NOMO-1 treated with dmso at 0.1 percent for 144 hours (cell line): ENCODE data around the gene HUWE1.
"Not testable (repeated sequence)": the region's sequence is repeated elsewhere in the genome, so short reads cannot be mapped to it uniquely, and the experiment has no call there.

ENCODE experiments used
- DNase-seq: peaks from one replicate; lab custom pipeline; 2025; ENCODE audit not compliant: unreplicated experiment; lab: John Stamatoyannopoulos, UW

Gene HUWE1

DNA sequence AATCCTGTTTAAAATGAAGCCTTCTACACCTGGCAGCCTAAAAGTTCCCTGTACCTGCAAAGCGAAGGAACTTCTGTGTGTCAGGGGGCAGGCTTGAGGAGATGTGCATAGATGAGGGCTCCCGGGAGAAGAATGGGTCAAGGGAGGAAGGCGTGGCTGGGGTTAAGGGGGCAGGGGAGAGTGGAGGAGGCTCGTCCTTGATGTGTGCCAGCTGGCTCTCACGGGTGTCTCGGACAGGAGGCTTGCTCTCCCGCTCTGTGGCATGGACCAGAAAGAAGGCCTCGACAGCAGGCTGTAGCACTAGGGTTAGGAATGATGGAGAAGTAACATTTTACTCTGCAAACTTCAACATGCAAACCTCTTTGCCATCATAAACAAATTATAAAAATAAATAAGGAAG, 147.7 kb downstream of the HUWE1 start:
- DNase-seq: no peak

DNA sequence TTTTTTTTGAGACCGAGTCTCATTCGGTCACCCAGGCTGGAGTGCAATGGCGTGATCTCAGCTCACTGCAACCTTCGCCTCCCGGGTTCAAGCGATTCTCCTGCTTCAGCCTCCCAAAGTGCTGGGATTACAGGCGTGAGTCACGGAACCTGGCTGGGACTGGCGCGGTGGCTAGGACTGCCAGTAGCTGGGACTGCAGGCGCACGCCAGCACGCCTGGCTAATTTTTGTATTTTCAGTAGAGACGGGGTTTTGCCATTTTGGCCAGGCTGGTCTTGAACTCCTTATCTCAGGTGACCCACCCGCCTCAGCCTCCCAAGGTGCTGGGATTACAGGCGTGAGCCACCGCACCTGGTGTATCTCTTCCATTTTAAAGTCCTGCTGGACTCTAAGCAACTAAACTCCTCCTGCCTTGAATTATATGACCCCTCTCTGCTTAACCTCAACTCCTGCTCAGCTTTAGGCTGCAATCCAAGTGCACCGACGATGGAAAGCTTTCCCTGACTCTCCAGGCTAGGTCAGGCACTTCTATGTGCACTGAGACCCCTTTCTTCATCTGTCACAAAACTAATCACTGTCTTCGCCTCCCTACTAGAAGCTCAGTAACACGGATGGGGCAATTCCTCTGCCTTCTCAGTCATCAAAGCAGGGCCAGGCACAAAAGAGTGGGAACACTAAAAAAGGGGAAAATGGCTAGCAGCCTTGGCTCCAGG, 155.1 kb downstream of the HUWE1 start:
- DNase-seq: not testable (repeated sequence)

DNA sequence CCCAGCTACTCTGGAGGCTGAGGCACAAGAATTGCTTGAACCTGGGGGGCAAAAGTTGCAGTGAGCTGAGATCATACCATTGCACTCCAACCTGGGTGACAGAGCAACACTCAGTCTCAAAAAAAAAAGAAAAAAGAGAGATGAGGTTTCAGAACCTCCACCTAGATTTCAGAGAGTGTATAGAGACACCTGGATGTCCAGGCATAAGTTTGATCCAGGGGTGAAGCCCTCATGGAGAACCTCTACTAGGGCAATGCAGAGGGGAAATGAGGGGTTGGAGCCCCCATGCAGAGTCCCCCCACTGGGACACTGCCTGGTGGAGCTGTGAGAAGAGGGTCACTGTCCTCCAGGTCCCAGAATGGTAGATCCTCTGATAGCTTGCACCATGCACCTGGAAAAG, 159.5 kb downstream of the HUWE1 start:
- DNase-seq: no peak

DNA sequence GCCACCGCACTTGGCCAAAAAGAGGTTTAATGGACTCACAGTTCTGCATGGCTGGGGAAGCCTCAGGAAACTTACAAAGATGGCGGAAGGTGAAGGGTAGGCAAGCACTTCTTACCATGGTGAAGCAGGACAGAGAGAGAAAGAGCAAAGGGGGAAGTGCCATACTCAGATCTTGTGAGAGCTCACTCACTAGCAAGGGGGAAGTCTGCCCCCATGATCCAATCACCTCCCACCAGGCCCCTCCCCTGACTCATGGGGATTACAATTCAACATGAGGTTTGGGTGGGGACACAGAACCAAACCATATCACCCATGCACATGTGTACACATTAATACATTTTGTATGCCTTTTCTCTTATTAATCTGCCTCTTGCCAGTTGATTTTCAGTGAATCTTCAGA, 175.2 kb downstream of the HUWE1 start:
- no peak for DNase-seq

DNA sequence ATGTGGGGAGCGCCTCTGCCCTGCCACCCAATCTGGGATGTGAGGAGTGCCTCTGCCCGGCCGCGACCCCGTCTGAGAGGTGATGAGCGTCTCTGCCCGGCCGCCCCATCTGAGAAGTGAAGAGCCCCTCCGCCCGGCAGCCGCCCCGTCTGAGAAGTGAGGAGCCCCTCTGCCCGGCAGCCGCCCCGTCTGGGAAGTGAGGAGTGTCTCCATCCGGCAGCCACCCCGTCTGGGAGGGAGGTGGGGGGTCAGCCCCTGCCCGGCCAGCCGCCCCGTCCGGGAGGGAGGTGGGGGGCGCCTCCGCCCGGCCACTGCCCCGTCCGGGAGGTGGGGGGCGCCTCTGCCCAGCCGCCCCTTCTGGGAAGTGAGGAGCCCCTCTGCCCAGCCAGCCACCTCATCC, 182.5 kb downstream of the HUWE1 start:
- DNase-seq: not testable (repeated sequence)

DNA sequence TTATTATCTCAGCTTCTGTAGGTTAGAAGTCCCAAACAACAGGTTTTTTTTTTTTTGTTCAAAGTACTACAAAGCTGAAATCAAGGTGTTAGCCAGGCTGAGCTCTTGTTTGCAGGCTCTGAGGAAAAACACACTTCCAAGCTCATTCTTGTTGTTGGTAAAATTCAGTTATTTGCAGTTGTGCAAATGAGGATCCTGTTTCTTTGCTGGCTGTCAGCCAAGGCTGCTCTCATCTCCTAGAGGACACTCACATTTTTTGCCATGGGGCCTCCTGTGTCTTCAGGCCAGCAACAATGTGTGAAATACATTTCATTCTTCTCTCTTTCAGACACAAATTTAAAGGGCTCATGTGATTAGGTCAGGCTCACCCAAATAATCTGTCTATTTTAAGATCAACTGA, 192.1 kb downstream of the HUWE1 start:
- no peak for DNase-seq

DNA sequence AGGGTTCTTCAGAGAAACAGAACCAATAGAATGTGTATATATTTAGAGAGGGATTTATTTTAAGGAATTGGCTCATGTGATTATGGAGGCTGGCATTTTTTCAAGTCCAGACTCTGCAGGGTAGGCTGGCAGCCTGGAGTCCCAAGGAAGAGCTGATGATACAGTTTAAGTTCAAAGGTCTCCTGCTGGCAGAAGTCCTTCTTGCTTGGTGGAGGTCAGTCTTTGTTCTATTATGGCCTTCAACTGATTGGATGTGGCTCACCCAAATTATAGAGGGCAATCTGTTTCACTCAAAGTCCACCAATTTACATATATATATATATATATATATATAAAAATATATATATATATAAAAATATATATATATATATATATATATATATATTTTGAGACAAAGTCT, 200.2 kb downstream of the HUWE1 start:
- DNase-seq: no peak

DNA sequence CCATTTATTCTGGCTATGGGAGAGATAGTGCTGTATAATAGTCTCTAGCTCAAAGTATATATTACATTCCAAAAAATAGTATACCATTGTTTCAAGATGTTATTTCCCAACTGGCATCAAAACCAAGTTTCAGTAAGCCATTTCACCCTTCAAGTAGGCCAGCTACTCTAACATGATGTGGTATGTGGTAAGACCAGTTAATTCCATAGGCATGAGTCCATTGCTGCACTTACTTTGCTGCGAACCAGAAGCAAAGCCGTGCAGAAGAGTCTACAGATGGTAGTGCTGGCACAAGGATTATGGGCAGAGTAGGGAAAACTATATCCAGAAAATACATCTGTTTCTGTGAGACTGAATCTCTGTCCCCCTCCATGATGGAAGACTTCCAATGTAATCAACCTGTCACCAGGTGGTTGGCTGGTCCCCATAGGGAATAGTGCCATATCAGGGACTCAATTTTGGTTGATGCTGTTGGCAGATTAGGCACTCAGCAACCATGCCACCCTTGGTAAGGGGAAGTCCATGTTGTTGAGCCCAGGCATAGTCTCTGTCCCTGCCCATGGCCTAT, 202.6 kb downstream of the HUWE1 start:
- no peak for DNase-seq

DNA sequence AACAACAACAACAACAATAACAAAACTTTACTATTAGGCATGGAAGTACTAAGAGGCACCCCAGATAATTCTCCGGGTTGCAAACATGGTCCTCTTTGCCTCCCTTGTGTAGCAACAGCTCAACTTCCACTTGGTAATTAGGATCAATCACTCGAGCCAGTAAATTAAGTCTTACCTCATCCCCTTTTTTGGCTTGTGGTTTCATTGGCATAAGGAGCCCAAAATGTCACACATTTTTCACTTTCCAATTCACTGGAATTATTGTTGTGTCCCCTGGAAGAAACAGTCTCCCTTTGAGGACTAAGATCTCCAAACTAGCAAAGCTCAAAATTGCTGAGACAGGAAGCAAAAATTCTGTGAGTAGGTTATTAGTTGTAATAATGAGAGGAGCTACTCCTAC, 203.1 kb downstream of the HUWE1 start:
- DNase-seq: no peak
